ENCODE data around the gene UBE2L5. TPM values are rescaled to one million over a fixed set of nuclear protein-coding genes. Genes with fewer than 3 reads are reported as not detected.

Gene UBE2L5
- total RNA-seq, 1 donor from 2014 or later = 0.42 TPM

- Mint-ChIP-seq H3K9me3 (no peaks in the 10 kb centered on the region), H3K4me1 (peaks cover 28% of the 10 kb centered on the region), H3K36me3 (ENCODE audit: low read depth) (no peaks in the 10 kb centered on the region), H3K27me3 (no peaks in the 10 kb centered on the region), H3K4me3 (no peak overlapping the region), H3K27ac (no peak overlapping the region)
- no peak for TF ChIP-seq CTCF (IDR thresholded peaks at IDR 0.05)
- intact Hi-C loops (cut with micrococcal nuclease) = no loop called here
- ATAC-seq (ENCODE audit: low read depth) (no peak), DNase-seq (no peak)
- ChIA-PET POLR2A (interaction anchor here (0.9 to 3.3 kb wide), 8 partner anchors 10 to 36 kb away, joined by 3 to 33 read pairs (median 6); partner anchors contain the start of gene UBE2L5), CTCF (interaction anchor here (1.2 kb wide), 2 partner anchors 12 to 24 kb away, joined by 3 to 4 read pairs; no protein-coding TSS in a partner anchor)
These were observed 9.1 kb downstream of the UBE2L5 start for GRCh38 chr13:30431269-30431940.

- POLR2A ChIA-PET = interaction anchor here (1.0 to 2.5 kb wide), 3 partner anchors 14 to 64 kb away, joined by 3 to 17 read pairs (median 5); partner anchors contain the start of gene UBE2L5
- H3K36me3 Mint-ChIP-seq (ENCODE audit: low read depth) = no peaks in the 10 kb centered on the region
- no peak for DNase-seq
- no peaks in the 10 kb centered on the region for H3K27me3 Mint-ChIP-seq
- peaks cover 22% of the 10 kb centered on the region for H3K4me1 Mint-ChIP-seq
- CTCF ChIA-PET = interaction anchor here (1.1 kb wide), 1 partner anchor 27 kb away, joined by 3 read pairs; no protein-coding TSS in a partner anchor
- ATAC-seq (ENCODE audit: low read depth) = no peak
- TF ChIP-seq CTCF (IDR thresholded peaks at IDR 0.05) = no peak
- H3K4me3 Mint-ChIP-seq = no peak overlapping the region
- intact Hi-C loops (cut with micrococcal nuclease) = no loop called here
- H3K27ac Mint-ChIP-seq = no peak overlapping the region
- no peaks in the 10 kb centered on the region for H3K9me3 Mint-ChIP-seq
These were observed 13.7 kb downstream of the UBE2L5 start for GRCh38 chr13:30435911-30436451.

- Mint-ChIP-seq H3K27ac (no peak overlapping the region), H3K36me3 (ENCODE audit: low read depth) (no peaks in the 10 kb centered on the region), H3K4me1 (peaks cover 21% of the 10 kb centered on the region), H3K9me3 (no peaks in the 10 kb centered on the region), H3K27me3 (no peaks in the 10 kb centered on the region), H3K4me3 (no peak overlapping the region)
- POLR2A ChIA-PET = interaction anchor here (0.7 to 2.5 kb wide), 3 partner anchors 10 to 21 kb away, joined by 3 to 17 read pairs (median 5); partner anchors contain the start of gene UBE2L5
- CTCF ChIA-PET = interaction anchor here (1.0 to 1.3 kb wide), 2 partner anchors 9 to 67 kb away, joined by 4 to 5 read pairs; no protein-coding TSS in a partner anchor
- intact Hi-C loops (cut with micrococcal nuclease) = no loop called here
- DNase-seq (no peak), ATAC-seq (ENCODE audit: low read depth) (no peak)
- TF ChIP-seq CTCF (IDR thresholded peaks at IDR 0.05) = no peak
These were observed 14.9 kb downstream of the UBE2L5 start for GRCh38 chr13:30437177-30437576.

GRCh38 chr13:30438286-30438685 is 16.0 kb downstream of the UBE2L5 start:
- Mint-ChIP-seq H3K4me1 (peaks cover 31% of the 10 kb centered on the region), H3K27ac (no peak overlapping the region), H3K27me3 (no peaks in the 10 kb centered on the region), H3K36me3 (ENCODE audit: low read depth) (no peaks in the 10 kb centered on the region), H3K9me3 (no peaks in the 10 kb centered on the region), H3K4me3 (no peak overlapping the region)
- ChIA-PET CTCF (no interaction called here), POLR2A (interaction anchor here (0.7 to 2.5 kb wide), 2 partner anchors 17 to 418 kb away, joined by 4 to 17 read pairs; partner anchors contain the start of gene UBE2L5)
- intact Hi-C loops (cut with micrococcal nuclease) = no loop called here
- DNase-seq (no peak), ATAC-seq (ENCODE audit: low read depth) (no peak)
- no peak for TF ChIP-seq CTCF (IDR thresholded peaks at IDR 0.05)

Data from activated B cell treated with CpG ODN at 0.5 μM for 24 hours (primary cell).